Naive thymus-derived CD8-positive, alpha-beta T cell (primary cell): ENCODE results near the gene MTMR12. TPM values are rescaled to one million over a fixed set of nuclear protein-coding genes. Genes with fewer than 3 reads are reported as not detected.
A peak's percentile ranks its signal among the peaks of the same experiment; 100 is the strongest.
"Not testable (repeated sequence)": the region's sequence is repeated elsewhere in the genome, so short reads cannot be mapped to it uniquely, and the experiment has no call there.

Experiments used
- ATAC-seq, 2 donors: fragments of 150-1000 bp; cut with Tn5 transposase in 1 of 2; sonication (Bioruptor Pico), chemical (Tn5 transposase) in 1 of 2; 1 replicate in 1 of 2; 2 replicates in 1 of 2; pipeline ENCODE4 v1.10.0; 2021; ENCODE audit warnings: mild to moderate bottlenecking in 2 of 2, moderate library complexity in 2 of 2
- POLR2A ChIA-PET: fragments of 350-600 bp; sonication (Branson Sonifier 250); formaldehyde crosslinking; loops from one replicate; lab custom pipeline; 2021; ENCODE audit warnings: antibody characterized with exemption; lab: Charles Lee
- DNase-seq, 10 donors: peaks; one replicate each; pipeline versions ENCODE4 v3.0.0 to v3.0.0-alpha.2; 2020 to 2022
- H3K27ac Mint-ChIP-seq, 10 donors: one replicate each; pipeline ENCODE4 v1.8.0; 2020 to 2022; ENCODE audit warnings: mild to moderate bottlenecking in 10 of 10, mixed read lengths in 10 of 10, moderate library complexity in 4 of 10, inconsistent platforms in 1 of 10
- H3K27me3 Mint-ChIP-seq, 5 donors: one replicate each; pipeline ENCODE4 v1.8.0; 2021 to 2022; ENCODE audit warnings: mixed read lengths in 5 of 5
- H3K36me3 Mint-ChIP-seq, 3 donors: one replicate each; pipeline ENCODE4 v1.8.0; 2020 to 2022; ENCODE audit warnings: mixed read lengths in 3 of 3, mild to moderate bottlenecking in 2 of 3, inconsistent platforms in 1 of 3
- H3K4me1 Mint-ChIP-seq, 4 donors: one replicate each; pipeline ENCODE4 v1.8.0; 2021 to 2022; ENCODE audit warnings: mixed read lengths in 4 of 4
- H3K4me3 Mint-ChIP-seq, 10 donors: one replicate each; pipeline ENCODE4 v1.8.0; 2020 to 2022; ENCODE audit warnings: mild to moderate bottlenecking in 10 of 10, mixed read lengths in 10 of 10, moderate library complexity in 6 of 10, inconsistent platforms in 1 of 10
- H3K9me3 Mint-ChIP-seq, 9 donors: one replicate each; pipeline ENCODE4 v1.8.0; 2020 to 2022; ENCODE audit warnings: mixed read lengths in 9 of 9, mild to moderate bottlenecking in 3 of 9, inconsistent platforms in 1 of 9, moderate library complexity in 1 of 9
- polyA plus RNA-seq, 3 donors: library from polyadenylated mRNA; unstranded; fragments of 300-500 nt; fragmentation: Illumina TruSeq; gene quantifications; one replicate each; pipeline ENCODE4 v1.2.3, GENCODE V29; 2021
- total RNA-seq, 8 experiments: library from RNA in 2 of 8; stranded (reverse) in 2 of 8; gene quantifications; one replicate each; pipeline ENCODE4 v1.2.3 and lab custom pipeline; 2021 to 2026

Gene MTMR12
- total and polyA plus RNA-seq, 5 experiments from 2014 or later = 14.2 to 32.5 (median 17.2) TPM

DNA sequence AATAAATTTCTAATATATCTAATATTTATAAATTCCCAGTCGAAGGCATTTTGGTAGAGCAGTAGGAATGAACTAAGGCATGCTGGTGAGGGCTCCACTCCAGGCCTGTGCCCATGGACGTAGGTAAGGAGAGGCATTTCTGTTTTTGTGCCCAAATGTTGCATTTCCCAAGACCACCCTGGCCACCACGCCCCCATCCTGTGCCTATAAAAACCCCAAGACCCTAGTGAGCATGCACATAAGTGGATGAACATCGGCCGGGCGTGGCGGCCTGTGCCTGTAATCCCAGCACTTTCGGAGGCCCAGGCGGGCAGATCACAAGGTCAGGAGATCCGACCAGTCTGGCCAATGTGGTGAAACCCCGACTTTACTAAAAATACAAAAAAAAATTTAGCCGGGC lies 10.1 kb upstream of the MTMR12 start:
- Mint-ChIP-seq H3K4me1 (no peaks in the 10 kb centered on the region), H3K36me3 (peaks cover 3 to 6% (median 5%) of the 10 kb centered on the region in 3 donors), H3K27me3 (peaks cover 0 to 3% (median 0%) of the 10 kb centered on the region in 5 donors), H3K4me3 (no peak overlapping the region), H3K9me3 (peaks cover 0 to 9% (median 6%) of the 10 kb centered on the region in 9 donors), H3K27ac (no peak overlapping the region)
- POLR2A ChIA-PET = no interaction called here
- ATAC-seq (no peak), DNase-seq (no peak)

DNA sequence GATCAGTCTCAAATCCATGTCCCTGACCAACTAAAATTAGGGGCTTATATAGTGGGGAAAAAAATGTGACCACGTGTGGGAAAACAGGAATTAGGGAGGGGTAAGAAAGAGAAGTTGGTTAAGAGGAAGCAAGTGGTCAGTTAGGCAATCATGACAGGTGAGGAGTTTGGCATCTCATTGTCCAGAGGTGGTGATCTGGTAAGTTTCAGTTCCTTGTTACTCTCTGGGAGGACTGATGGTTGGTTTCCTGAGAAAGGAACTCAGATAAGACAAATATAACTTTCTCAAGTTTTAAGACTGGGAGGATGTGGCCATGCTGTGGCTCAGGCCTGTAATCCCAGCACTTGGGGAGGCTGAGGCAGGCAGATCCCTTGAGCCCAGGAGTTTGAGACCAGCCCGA lies 9.0 kb upstream of the MTMR12 start:
- H3K36me3 Mint-ChIP-seq, DNase-seq, ATAC-seq, H3K4me3 Mint-ChIP-seq, H3K9me3 Mint-ChIP-seq, POLR2A ChIA-PET, H3K4me1 Mint-ChIP-seq, H3K27me3 Mint-ChIP-seq: not testable (repeated sequence)
- peak overlapping the region in 1 of 10 donors; percentile 74 for H3K27ac Mint-ChIP-seq

DNA sequence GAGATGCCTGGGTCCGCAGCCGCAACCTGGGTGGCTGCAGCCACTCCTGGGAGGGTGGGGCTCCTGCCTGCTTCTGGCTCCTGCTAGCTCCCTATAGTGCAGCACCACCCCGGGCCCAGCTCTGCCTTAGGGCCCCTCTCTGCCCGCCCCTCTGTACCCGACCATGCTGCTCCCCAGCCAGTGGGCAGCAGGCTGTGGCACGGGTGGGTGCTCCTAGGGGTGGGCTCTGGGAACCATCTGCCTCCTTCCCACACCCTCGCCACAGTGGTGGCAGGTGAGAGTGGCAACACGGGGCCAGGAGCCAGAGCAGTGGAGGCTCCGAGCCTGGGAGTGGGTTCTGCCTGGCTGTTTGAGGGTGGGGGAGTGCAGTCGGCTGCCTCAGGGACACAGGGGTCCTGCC lies 7.8 kb upstream of the MTMR12 start:
- POLR2A ChIA-PET = no interaction called here
- H3K9me3 Mint-ChIP-seq = peaks cover 0 to 9% (median 6%) of the 10 kb centered on the region in 9 donors
- peaks cover 3 to 6% (median 5%) of the 10 kb centered on the region in 3 donors for H3K36me3 Mint-ChIP-seq
- no peak for ATAC-seq
- H3K4me1 Mint-ChIP-seq = no peaks in the 10 kb centered on the region
- H3K27ac Mint-ChIP-seq = no peak overlapping the region
- DNase-seq = no peak
- peaks cover 0 to 3% (median 0%) of the 10 kb centered on the region in 5 donors for H3K27me3 Mint-ChIP-seq
- H3K4me3 Mint-ChIP-seq = no peak overlapping the region

DNA sequence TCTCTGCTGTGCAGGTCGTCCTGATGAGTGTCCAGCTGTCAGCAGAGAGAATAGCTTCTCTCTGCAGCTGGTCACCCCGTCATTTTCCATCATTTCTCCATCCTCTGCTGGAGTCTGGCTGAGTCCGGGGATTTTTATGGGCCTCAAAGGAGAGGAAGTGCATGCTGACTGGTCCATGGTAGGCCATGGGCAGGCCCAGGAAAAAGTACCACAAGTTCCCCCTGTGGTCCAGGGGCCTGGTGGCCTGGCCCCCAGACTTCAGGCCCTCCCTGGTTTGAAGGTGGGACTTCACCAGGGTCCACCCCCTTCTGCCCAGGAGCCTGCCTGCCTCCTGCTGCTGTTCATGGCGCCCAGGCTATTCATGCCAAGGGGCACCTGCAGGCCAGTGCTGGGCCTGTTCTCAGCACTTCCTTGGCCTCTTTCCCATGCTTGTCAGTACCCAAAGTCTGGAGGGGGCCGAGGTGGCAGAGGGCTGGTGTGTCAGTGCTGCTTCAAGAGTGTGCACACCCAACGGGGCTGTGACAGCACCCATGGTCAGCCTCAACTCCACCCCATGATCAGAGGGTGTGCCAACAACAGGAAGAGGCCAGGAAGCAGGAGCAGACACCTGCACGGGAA lies 7.3 kb upstream of the MTMR12 start:
- H3K9me3 Mint-ChIP-seq = peaks cover 0 to 9% (median 6%) of the 10 kb centered on the region in 9 donors
- no peaks in the 10 kb centered on the region for H3K4me1 Mint-ChIP-seq
- peaks cover 0 to 3% (median 0%) of the 10 kb centered on the region in 5 donors for H3K27me3 Mint-ChIP-seq
- DNase-seq (no peak), ATAC-seq (no peak)
- H3K36me3 Mint-ChIP-seq = peaks cover 3 to 6% (median 5%) of the 10 kb centered on the region in 3 donors
- H3K4me3 Mint-ChIP-seq = no peak overlapping the region
- POLR2A ChIA-PET = no interaction called here
- no peak overlapping the region for H3K27ac Mint-ChIP-seq

DNA sequence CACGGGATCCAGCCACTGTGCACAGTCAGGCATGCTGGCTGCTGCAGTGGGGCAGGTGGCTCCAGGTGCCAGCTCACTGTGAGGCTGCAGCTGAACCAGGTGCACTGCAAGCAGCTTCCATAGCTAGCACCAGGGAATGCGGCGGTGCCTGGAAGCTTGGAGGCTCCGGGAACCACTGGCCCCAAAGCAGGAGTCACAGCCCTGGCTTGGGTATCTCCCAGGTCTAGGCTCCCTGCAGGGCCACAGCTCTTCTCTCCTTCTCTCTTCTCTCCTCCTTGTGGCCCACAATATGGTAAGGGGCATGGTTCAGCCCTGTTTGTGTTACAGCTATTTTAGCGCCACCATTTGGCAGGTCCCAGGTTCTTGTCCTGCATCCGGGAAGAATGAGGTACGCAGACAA lies 6.7 kb upstream of the MTMR12 start:
- ATAC-seq = no peak
- Mint-ChIP-seq H3K27ac (no peak overlapping the region), H3K36me3 (peaks cover 3 to 6% (median 5%) of the 10 kb centered on the region in 3 donors), H3K27me3 (peaks cover 0 to 3% (median 0%) of the 10 kb centered on the region in 5 donors), H3K4me3 (no peak overlapping the region), H3K4me1 (no peaks in the 10 kb centered on the region), H3K9me3 (peaks cover 0 to 9% (median 6%) of the 10 kb centered on the region in 9 donors)
- POLR2A ChIA-PET = no interaction called here
- DNase-seq = no peak

DNA sequence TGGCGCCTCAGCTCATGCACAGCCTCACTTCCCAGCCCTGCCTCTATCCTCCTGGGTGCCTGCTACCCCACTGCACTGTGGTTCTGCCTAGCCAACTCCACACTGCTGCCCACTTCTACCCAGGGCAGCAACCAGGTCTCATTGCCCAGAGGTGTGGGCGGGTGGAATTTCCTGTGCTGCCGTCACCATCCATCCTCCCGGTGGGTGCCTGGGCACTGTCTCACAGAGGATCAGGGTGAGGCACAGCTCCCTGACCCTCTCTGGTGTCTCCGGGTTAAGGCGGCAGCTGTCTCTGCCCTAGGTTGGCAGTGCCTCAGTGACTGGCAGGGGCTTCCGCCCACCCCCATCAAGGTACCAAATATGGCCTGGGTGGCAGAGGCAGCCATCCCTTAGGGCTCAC lies 4.3 kb upstream of the MTMR12 start:
- Mint-ChIP-seq H3K27ac (peak overlapping the region in 1 of 10 donors; percentile 46), H3K4me3 (no peak overlapping the region), H3K36me3 (peaks cover 3 to 6% (median 5%) of the 10 kb centered on the region in 3 donors), H3K27me3 (peaks cover 0 to 3% (median 0%) of the 10 kb centered on the region in 5 donors), H3K4me1 (peaks cover under 1 to 5% (median 3%) of the 10 kb centered on the region in 4 donors), H3K9me3 (peaks cover 0 to 9% (median 5%) of the 10 kb centered on the region in 9 donors)
- DNase-seq (no peak), ATAC-seq (no peak)
- POLR2A ChIA-PET = no interaction called here

DNA sequence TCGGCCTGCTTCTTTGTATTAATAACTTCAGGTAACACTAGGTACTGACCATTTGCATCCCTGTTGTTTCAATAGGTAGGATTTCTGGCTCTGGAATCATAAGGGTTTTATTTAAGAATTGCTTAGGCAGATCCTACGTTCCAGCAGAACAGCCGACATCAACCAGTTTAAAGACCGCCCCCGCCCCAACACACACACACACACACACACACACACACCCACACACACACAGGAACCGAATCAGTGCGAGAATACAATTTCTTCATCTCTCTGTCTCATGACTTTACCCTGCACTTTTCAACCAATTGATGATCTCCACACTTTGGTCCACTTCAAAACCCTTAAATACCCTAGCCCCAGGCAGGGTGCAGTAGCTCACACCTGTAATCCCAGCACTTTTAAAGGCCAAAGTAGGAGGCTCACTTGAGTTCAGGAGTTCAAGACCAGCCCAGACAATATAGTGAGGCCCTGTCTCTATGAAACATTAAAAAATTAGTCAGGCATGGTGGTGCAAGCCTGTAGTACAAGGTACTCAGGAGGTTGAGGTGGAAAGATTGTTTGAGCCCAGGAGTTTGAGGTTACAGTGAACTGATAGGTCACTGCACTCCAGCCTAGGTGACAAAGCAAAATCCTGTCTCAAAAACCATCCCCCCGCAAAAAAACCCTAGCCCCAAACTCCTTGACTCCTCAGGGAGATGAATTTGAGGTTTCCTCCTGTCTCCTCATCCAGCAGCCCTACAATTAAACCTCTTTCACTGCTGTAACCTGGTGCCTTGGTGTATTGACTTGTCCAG lies 2.7 kb upstream of the MTMR12 start:
- peak overlapping the region in 4 of 10 donors; percentile 28 to 87 (median 64) for H3K27ac Mint-ChIP-seq
- H3K36me3 Mint-ChIP-seq = peaks cover 0 to under 1% (median 0%) of the 10 kb centered on the region in 3 donors
- ATAC-seq (no peak), DNase-seq (no peak)
- peaks cover 9 to 19% (median 18%) of the 10 kb centered on the region in 4 donors for H3K4me1 Mint-ChIP-seq
- H3K4me3 Mint-ChIP-seq = peak overlapping the region in 6 of 10 donors; percentile 10 to 72 (median 38)
- H3K9me3 Mint-ChIP-seq = no peaks in the 10 kb centered on the region
- peaks cover 0 to 2% (median 0%) of the 10 kb centered on the region in 5 donors for H3K27me3 Mint-ChIP-seq
- POLR2A ChIA-PET = no interaction called here

DNA sequence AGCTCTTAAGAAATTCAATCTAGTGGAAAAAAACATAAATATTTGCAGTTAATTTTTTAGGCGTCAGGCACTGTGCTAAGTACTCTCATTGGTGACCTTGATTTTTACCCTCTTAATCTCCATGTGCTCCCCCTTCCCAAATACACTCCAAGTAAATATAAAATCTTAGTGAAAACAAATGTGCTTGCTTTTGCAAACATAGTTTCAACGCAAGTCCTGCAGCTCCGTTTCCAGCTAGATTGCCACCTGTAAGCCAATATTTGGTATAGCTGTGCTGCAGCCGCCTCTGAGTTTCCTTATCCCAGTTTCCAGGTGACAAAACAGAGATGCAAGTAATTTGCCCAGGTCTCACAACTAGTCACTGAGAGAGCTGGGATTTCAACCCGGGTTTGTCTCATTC lies 1.9 kb upstream of the MTMR12 start:
- Mint-ChIP-seq H3K27ac (peak overlapping the region in 4 of 10 donors; percentile 53 to 85 (median 64)), H3K27me3 (peaks cover 0 to 2% (median 0%) of the 10 kb centered on the region in 5 donors), H3K36me3 (peaks cover 0 to 2% (median 0%) of the 10 kb centered on the region in 3 donors), H3K4me3 (peak overlapping the region; percentile 41 to 98 (median 61)), H3K4me1 (peaks cover 12 to 27% (median 25%) of the 10 kb centered on the region in 4 donors), H3K9me3 (no peaks in the 10 kb centered on the region)
- ATAC-seq (no peak), DNase-seq (no peak)
- POLR2A ChIA-PET = no interaction called here

DNA sequence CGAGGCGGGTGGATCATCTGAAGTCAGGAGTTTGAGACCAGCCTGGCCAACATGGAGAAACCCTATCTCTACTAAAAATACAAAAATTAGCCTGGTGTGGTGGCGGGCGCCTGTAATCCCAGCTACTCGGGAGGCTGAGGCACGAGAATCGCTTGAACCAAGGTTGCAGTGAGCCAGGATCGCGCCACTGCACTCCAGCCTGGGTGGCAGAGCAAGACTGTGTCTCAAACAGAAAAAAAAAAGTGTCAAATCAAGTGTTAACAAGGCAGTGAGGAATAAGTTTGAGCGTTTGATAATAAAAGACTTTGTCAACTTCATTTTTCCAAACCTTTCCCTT lies 1.4 kb upstream of the MTMR12 start:
- not testable (repeated sequence) for H3K9me3 Mint-ChIP-seq, H3K27me3 Mint-ChIP-seq, ATAC-seq, DNase-seq, H3K36me3 Mint-ChIP-seq
- peaks cover 14 to 32% (median 31%) of the 10 kb centered on the region in 4 donors for H3K4me1 Mint-ChIP-seq
- H3K4me3 Mint-ChIP-seq = peak overlapping the region; percentile 19 to 98 (median 61)
- H3K27ac Mint-ChIP-seq = peak overlapping the region in 5 of 10 donors; percentile 53 to 85 (median 61)
- POLR2A ChIA-PET = interaction anchor here (0.7 kb wide), 2 partner anchors 56 to 135 kb away, joined by 3 to 5 read pairs; no protein-coding TSS in a partner anchor

DNA sequence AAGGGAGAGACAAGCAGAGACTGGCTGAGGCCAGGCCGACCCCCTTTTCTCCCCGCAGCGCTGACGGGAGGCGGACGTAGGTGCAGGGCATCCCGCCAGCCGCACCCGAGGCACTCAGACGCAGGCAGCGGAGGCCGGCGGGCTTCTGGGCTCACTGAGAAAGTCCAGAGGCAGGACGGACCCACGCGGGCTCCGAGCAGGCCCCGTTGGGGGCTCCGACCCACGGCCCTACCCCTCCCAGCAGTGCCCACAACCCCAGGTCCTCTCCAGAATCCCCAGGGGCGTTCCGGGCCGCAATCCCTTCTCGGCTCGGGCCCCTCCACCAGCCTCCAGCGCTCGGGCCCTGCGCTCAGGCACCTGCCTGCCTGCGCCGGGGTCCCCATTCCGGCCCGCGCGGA lies 543 bp downstream of the MTMR12 start:
- POLR2A ChIA-PET = interaction anchor here (0.8 to 2.1 kb wide), 3 partner anchors 14 to 278 kb away, joined by 3 to 8 read pairs (median 4); partner anchors contain the start of gene GOLPH3
- Mint-ChIP-seq H3K9me3 (no peaks in the 10 kb centered on the region), H3K27me3 (peaks cover 0 to 2% (median 0%) of the 10 kb centered on the region in 5 donors), H3K4me1 (peaks cover 21 to 49% (median 46%) of the 10 kb centered on the region in 4 donors), H3K36me3 (peaks cover 0 to 14% (median 0%) of the 10 kb centered on the region in 3 donors), H3K27ac (peak overlapping the region; percentile 84 to 96 (median 91)), H3K4me3 (peak overlapping the region; percentile 82 to 98 (median 88))
- ATAC-seq = peak; percentile 6 to 26
- peak in 6 of 10 donors; percentile 11 to 71 (median 30) for DNase-seq

DNA sequence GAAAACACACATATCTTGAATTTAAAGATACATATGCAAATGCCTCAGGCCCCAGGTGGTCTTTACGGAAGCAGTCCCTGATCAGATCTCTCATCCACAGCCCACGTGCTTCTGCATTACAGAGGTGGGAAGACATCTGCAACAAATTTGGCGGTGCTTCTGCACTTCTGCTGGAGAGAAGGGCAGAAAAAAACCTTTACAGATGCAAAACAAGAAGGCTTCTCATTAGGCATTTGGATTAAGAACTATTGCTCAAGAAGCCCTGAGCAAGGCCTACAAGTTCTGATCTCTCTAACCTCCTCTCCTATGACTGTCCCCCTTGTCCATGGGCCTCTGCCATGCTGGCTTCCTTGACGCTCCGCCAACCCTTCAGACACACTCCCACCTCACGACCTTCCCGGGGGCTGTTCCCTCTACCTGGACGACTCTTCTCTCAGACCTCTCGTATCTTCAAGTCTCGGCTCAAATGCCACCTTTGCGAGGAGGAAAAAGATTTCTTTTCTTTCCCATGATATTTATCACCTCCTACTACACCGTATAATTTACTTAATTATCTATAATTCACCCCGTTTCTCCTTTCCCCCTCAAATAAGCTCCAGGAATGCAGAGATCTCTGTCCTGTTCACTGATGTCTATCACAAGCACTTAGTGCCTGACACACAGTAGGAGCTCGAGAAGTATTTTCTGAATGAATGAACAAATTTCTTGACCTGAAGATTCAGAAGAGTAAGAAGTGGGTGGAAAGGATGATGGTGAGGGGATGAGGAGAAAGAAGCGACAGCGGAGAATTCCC lies 1.1 kb downstream of the MTMR12 start:
- Mint-ChIP-seq H3K4me1 (peaks cover 24 to 52% (median 48%) of the 10 kb centered on the region in 4 donors), H3K27ac (peak overlapping the region; percentile 84 to 96 (median 91)), H3K27me3 (peaks cover 0 to 2% (median 0%) of the 10 kb centered on the region in 5 donors), H3K36me3 (peaks cover 0 to 14% (median 0%) of the 10 kb centered on the region in 3 donors), H3K4me3 (peak overlapping the region; percentile 82 to 98 (median 88)), H3K9me3 (no peaks in the 10 kb centered on the region)
- ATAC-seq (no peak), DNase-seq (peak in 1 of 10 donors; percentile 4)
- POLR2A ChIA-PET = interaction anchor here (2.1 kb wide), 1 partner anchor 138 kb away, joined by 8 read pairs; the partner anchor contains the start of gene GOLPH3

DNA sequence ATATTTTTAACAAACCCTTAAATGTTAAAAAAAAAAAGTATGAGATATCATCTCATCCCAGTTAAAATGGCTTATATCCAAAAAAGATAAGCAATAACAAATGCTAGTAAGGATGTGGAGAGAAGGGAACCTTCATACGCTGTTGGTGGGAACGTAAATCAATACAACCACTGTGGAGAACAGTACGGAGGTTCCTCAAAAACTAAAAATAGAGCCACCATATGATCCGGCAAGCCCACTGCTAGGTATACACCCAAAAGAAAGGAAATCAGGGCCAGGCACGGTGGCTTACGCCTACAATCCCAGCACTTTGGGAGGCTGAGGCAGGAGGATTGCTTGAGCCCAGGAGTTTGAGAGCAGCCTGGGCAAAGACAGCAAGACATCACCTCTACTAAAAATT lies 3.0 kb downstream of the MTMR12 start:
- Mint-ChIP-seq H3K27me3 (peaks cover 0 to 2% (median 0%) of the 10 kb centered on the region in 5 donors), H3K27ac (peak overlapping the region in 1 of 10 donors; percentile 73), H3K4me3 (peak overlapping the region in 5 of 10 donors; percentile 6 to 73 (median 41)), H3K4me1 (peaks cover 27 to 64% (median 57%) of the 10 kb centered on the region in 4 donors), H3K9me3 (no peaks in the 10 kb centered on the region), H3K36me3 (peaks cover 0 to 15% (median 0%) of the 10 kb centered on the region in 3 donors)
- ATAC-seq (no peak), DNase-seq (no peak)
- POLR2A ChIA-PET = no interaction called here
